CD4-positive, alpha-beta T cell treated with Interleukin-10 for 1 hour (primary cell): ENCODE results near the gene MFAP3L.

Source experiments
- DNase-seq: peaks from one replicate; pipeline ENCODE4 v3.0.0-alpha.2; 2020

Gene MFAP3L

GRCh38 chr4:170017252-170017651 lies 8.9 kb downstream of the MFAP3L start:
- DNase-seq = no peak

GRCh38 chr4:170015285-170015684 lies 10.9 kb downstream of the MFAP3L start:
- no peak for DNase-seq

- no peak for DNase-seq
These were observed 11.7 kb downstream of the MFAP3L start for GRCh38 chr4:170014359-170015011.

- no peak for DNase-seq
These were observed 13.6 kb downstream of the MFAP3L start for GRCh38 chr4:170012629-170012958.

- DNase-seq = no peak
These were observed 14.1 kb downstream of the MFAP3L start for GRCh38 chr4:170011921-170012628.

GRCh38 chr4:170009291-170009690 lies 16.9 kb downstream of the MFAP3L start:
- DNase-seq = no peak

- DNase-seq = no peak
These were observed 17.4 kb downstream of the MFAP3L start for GRCh38 chr4:170008801-170009200.

- DNase-seq = no peak
These were observed 17.8 kb downstream of the MFAP3L start for GRCh38 chr4:170008371-170008770.

GRCh38 chr4:170007113-170007512 lies 19.1 kb downstream of the MFAP3L start:
- DNase-seq = no peak

GRCh38 chr4:170005472-170005871 lies 20.7 kb downstream of the MFAP3L start:
- no peak for DNase-seq

GRCh38 chr4:170004651-170005295 lies 21.4 kb downstream of the MFAP3L start:
- no peak for DNase-seq

GRCh38 chr4:170003071-170004070 lies 22.8 kb downstream of the MFAP3L start:
- DNase-seq = no peak

- no peak for DNase-seq
These were observed 24.4 kb downstream of the MFAP3L start for GRCh38 chr4:170001745-170002267.

- DNase-seq = no peak
These were observed 25.0 kb downstream of the MFAP3L start for GRCh38 chr4:170001011-170001744.

- DNase-seq = no peak
These were observed 26.3 kb downstream of the MFAP3L start for GRCh38 chr4:169999923-170000322.

GRCh38 chr4:169998981-169999380 lies 27.2 kb downstream of the MFAP3L start:
- DNase-seq = no peak

GRCh38 chr4:169996379-169997240 lies 29.6 kb downstream of the MFAP3L start:
- DNase-seq = no peak

GRCh38 chr4:169993531-169993930 lies 32.7 kb downstream of the MFAP3L start:
- no peak for DNase-seq

- no peak for DNase-seq
These were observed 37.9 kb downstream of the MFAP3L start for GRCh38 chr4:169988252-169988651.

GRCh38 chr4:169987327-169988228 lies 38.6 kb downstream of the MFAP3L start:
- DNase-seq = no peak
